GM12864 (cell line): ENCODE results near the gene PLA2G15.
"Not testable (repeated sequence)": the region's sequence is repeated elsewhere in the genome, so short reads cannot be mapped to it uniquely, and the experiment has no call there.

ENCODE experiments used
- DNase-seq: peaks from one replicate; pipeline ENCODE4 v3.0.0-alpha.2; 2011; ENCODE audit warnings: low read depth
- H3K4me3 ChIP-seq: 2 replicates; pipeline ENCODE4 v1.5.1; 2011; ENCODE audit warnings: mild to moderate bottlenecking, low read depth, low read length, control low read depth
- CTCF ChIP-seq: IDR thresholded peaks from 2 replicates; pipeline ENCODE4 v1.5.1; 2011; ENCODE audit warnings: low read depth, mild to moderate bottlenecking, moderate library complexity, low read length, control low read depth, inconsistent platforms; ENCODE audit errors: missing control alignments

PLA2G15 gene

GRCh38 chr16:68285683-68286082 is 40.5 kb downstream of the PLA2G15 start:
- DNase-seq = no peak
- H3K4me3 ChIP-seq = peak overlapping the region; percentile 8; the same call in 1 of the 2 replicates
- no peak for TF ChIP-seq CTCF

- no peak for TF ChIP-seq CTCF
- no peak overlapping the region; the same call in 1 of the 2 replicates for H3K4me3 ChIP-seq
- peak; percentile 59 for DNase-seq
Measured at GRCh38 chr16:68286153-68287074, 41.2 kb downstream of the PLA2G15 start.

DNA sequence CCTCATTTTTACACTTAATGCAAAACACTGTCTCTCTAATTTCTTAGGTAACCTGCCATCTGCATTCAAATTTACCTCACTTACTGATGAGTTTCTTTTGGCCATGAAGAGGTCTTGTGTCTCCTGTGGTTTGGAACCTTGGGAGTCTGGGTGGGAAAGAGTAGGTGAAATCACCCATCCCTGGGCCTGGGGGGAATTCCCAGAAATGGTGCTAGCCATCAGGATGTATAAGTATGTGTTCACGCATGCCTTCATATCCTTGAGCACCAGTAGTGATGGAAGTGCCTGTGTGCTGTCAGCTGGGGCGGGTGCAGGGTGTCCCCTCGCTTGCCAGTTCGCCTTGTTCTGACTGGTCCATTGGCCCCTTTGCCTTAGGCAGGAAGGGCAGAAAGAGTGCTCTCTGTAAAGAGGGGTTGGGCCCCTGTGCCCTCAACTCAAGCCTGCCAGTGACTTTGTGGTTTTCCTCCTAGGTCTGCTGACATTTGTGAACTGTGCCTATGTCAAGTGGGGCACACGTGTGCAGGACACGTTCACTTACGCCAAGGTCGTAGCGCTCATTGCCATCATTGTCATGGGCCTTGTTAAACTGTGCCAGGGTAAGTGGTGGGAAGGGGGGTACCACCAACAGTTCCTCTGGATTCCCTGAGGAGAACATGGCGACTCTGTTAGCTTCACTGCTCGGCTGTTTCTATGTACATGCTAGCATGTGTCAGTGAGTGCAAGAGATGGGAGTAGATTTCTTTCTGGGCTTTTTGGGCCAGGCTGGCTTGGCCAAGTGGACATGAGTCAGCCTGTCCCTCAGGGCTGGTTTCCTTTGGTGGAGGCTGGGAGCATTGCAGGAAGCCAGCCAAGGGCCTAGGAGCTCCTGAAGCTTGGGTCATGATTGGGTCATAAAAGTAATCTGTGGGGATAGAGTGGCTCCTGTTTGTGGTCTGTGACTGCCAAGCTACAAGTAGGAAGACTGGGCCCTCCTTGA is 42.4 kb downstream of the PLA2G15 start:
- no peak for TF ChIP-seq CTCF
- H3K4me3 ChIP-seq = no peak overlapping the region
- no peak for DNase-seq

DNA sequence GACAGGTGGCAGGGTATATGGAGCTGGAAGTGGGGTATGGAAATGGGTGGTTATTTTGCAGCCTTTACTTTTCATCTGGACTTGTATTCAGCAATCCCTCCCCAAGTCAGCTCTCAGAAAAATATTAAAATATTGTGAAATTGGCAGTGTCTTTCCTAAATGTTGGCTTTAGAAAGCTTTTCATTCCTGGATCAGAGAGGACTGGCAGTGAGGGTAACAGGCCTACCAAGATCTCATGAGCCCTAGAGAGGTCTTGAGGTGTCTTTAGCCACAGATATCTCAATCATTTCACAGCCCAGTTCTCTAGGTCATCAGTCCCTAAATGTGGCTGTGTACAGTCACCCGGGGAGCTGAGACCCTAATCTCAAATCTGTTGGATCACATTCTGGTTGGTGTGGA is 43.1 kb downstream of the PLA2G15 start:
- TF ChIP-seq CTCF = no peak
- H3K4me3 ChIP-seq = no peak overlapping the region
- no peak for DNase-seq

GRCh38 chr16:68288796-68289195 is 43.6 kb downstream of the PLA2G15 start:
- H3K4me3 ChIP-seq, DNase-seq: not testable (repeated sequence)

GRCh38 chr16:68289202-68289601 is 44.0 kb downstream of the PLA2G15 start:
- TF ChIP-seq CTCF = no peak
- DNase-seq = no peak
- no peak overlapping the region for H3K4me3 ChIP-seq
